NCI-H446 treated with DMSO at 0.1 percent for 48 hours (cell line): ENCODE data around the gene C2orf66.

Experiments
- DNase-seq: peaks from one replicate; lab custom pipeline; 2025; lab: John Stamatoyannopoulos, UW

Gene C2orf66

GRCh38 chr2:196758474-196759377 is 50.4 kb downstream of the C2orf66 start:
- no peak for DNase-seq
